Activated CD8-positive, alpha-beta memory T cell treated with anti-CD3 and anti-CD28 coated beads for 36 hours (primary cell): ENCODE data around the gene SYCE3. TPM values are rescaled to one million over a fixed set of nuclear protein-coding genes. Genes with fewer than 3 reads are reported as not detected.

ENCODE experiments used
- CTCF ChIA-PET: fragments of 350-600 bp; sonication (Branson Sonifier 250); formaldehyde crosslinking; loops from one replicate; lab custom pipeline; 2021; ENCODE audit warnings: antibody characterized with exemption; lab: Charles Lee
- POLR2A ChIA-PET: fragments of 350-600 bp; sonication (Branson Sonifier 250); formaldehyde crosslinking; loops from one replicate; lab custom pipeline; 2021; ENCODE audit warnings: antibody characterized with exemption; lab: Charles Lee
- total RNA-seq, 2 experiments: library from RNA; stranded (reverse); gene quantifications; one replicate each; pipeline ENCODE4 v1.2.3, GENCODE V29; 2021

The SYCE3 gene
- total RNA-seq, 2 experiments from 2014 or later, result not detected

GRCh38 chr22:50581031-50581949 lies 18.6 kb upstream of the SYCE3 start:
- CTCF ChIA-PET, result interaction anchor here (0.7 to 3.1 kb wide), 4 partner anchors 9 to 111 kb away, joined by 3 to 21 read pairs (median 3); partner anchors contain the start of gene SYCE3
- POLR2A ChIA-PET, result interaction anchor here (1.0 to 1.9 kb wide), 2 partner anchors 33 to 50 kb away, joined by 3 to 7 read pairs; no protein-coding TSS in a partner anchor

- CTCF ChIA-PET, result no interaction called here
- POLR2A ChIA-PET, result no interaction called here
These were observed 17.0 kb upstream of the SYCE3 start for GRCh38 chr22:50579752-50580151.

GRCh38 chr22:50578776-50579310 lies 16.1 kb upstream of the SYCE3 start:
- ChIA-PET CTCF (interaction anchor here (0.6 to 1.0 kb wide), 2 partner anchors 8 to 41 kb away, joined by 3 read pairs; no protein-coding TSS in a partner anchor), POLR2A (interaction anchor here (0.6 to 0.9 kb wide), 2 partner anchors 30 to 335 kb away, joined by 3 read pairs; no protein-coding TSS in a partner anchor)

GRCh38 chr22:50577987-50578775 lies 15.5 kb upstream of the SYCE3 start, which contains the start of gene CPT1B:
CPT1B (minus strand) TSS chr22:50578427; CDS start chr22:50577915, 512 bp downstream.
- ChIA-PET POLR2A (interaction anchor here (0.9 kb wide), 1 partner anchor 334 kb away, joined by 3 read pairs; no protein-coding TSS in a partner anchor), CTCF (interaction anchor here (0.6 to 1.6 kb wide), 4 partner anchors 9 to 80 kb away, joined by 3 to 8 read pairs (median 3); partner anchors contain the start of gene SYCE3)

- ChIA-PET POLR2A (no interaction called here), CTCF (interaction anchor here (0.9 to 1.6 kb wide), 2 partner anchors 15 to 79 kb away, joined by 3 to 8 read pairs; partner anchors contain the start of gene SYCE3)
These were observed 14.9 kb upstream of the SYCE3 start for GRCh38 chr22:50577697-50577986.

DNA sequence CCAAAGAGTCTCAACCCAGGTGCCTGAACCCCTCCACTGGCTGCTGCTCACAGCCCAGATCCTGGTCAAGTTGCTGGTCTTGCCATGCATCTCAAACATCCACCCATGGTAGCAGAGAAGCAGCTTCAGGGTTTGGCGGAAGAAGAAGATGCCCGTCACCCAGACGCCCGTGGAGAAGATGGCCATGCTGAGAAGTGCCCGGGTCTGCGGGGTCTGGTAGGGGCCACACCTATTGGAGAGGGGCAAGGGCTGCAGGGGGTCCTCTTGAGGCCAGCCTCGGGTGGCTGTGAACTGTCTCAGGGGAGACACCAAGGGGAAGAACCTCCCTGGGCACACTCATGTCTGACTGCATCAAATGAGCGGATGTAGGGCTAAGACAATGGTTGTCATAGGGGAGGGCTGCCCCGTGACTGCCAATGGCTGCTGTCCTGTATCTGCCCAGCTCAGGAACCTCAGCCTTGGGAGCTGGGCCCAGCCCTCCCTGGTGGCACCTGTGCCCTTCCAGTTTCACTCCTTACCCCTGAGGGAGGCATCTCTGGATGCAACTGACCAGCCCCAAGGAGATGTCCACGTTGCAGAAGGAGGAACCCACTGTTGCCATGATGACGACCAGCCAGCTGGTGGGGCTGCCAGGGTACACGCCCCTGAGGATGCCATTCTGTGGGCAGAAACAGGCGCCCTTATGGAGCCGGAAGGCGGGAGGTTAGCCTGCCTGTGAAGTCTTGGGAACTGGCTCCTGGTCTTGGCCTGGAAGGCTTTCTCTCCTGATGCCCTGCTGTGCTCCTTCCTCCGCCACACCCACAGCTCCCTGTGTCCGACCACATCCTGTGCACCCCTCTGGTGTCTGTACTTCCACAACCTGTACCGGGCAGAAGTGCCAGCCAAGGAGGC lies 14.3 kb upstream of the SYCE3 start:
- CTCF ChIA-PET, result interaction anchor here (1.6 kb wide), 1 partner anchor 14 kb away, joined by 8 read pairs; the partner anchor contains the start of gene SYCE3
- POLR2A ChIA-PET, result interaction anchor here (0.9 kb wide), 1 partner anchor 14 kb away, joined by 3 read pairs; the partner anchor contains the start of gene SYCE3

DNA sequence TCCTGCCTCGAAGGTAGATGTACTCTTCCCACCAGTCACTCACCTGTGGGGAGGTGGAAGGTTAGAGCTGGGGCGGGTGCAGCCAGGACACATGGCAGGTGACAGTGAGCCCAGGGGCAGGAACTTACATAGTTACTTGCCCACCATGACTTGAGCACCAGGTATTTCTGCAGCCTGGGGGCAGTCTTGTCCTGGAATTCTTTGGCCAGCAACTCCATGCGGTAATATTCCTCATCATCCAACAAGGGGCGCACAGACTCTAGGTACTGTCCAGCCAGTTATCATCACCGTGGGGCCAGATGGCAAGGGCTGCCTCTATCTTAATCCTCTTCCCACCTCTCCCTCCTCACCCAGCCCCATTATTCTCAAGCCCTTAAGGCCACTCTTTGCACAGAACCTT lies 13.4 kb upstream of the SYCE3 start:
- POLR2A ChIA-PET, result interaction anchor here (0.9 kb wide), 1 partner anchor 13 kb away, joined by 3 read pairs; the partner anchor contains the start of gene SYCE3
- CTCF ChIA-PET, result interaction anchor here (1.4 to 1.6 kb wide), 2 partner anchors 12 to 13 kb away, joined by 3 to 8 read pairs; partner anchors contain the start of gene SYCE3

DNA sequence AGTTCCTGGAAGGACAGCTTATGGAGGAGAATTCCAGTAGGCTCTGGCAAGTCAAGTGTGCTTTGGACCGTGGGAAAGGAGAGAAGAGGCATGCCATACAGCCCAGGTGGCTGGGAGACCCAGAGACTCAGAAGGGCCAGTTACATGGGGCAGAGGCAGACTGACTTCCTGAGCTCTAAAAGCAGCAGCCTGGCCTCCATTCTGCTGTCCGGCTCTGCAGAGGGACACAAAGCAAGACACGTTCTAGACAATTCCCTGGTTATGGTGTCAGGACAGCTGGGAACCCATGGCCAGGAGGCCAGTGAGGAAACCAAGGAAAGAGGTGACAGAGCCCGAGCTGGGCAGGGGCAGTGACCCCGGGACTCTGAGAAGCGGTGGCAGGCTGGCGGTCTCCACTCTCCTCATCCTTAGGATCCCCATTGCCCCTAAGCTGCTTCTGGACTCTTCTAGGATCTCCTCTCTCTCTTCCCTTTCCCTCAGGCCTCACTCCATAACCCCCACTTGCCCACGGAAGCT lies 12.8 kb upstream of the SYCE3 start:
- ChIA-PET CTCF (interaction anchor here (1.0 to 1.4 kb wide), 2 partner anchors 11 to 12 kb away, joined by 3 read pairs; partner anchors contain the start of gene SYCE3), POLR2A (interaction anchor here (0.6 kb wide), 1 partner anchor 50 kb away, joined by 5 read pairs; the partner anchor contains the start of gene SCO2)

DNA sequence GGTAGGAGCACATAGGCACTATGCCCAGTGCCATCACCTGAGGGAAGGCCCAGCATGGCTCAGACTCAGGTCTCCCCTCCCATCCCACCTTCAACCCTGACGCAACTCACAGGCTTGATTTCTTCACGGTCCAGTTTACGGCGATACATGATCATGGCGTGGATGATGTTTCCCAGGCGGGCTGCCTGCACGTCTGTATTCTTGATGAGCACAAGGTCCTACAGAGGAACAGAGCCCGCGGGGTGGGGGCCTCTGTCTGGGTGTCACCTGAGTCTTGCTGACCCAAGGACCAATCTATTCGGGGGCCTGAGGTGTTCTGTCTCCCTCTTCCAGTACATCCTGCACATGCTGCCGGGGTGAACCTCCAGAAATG lies 11.7 kb upstream of the SYCE3 start:
- POLR2A ChIA-PET, result no interaction called here
- CTCF ChIA-PET, result interaction anchor here (0.8 to 1.2 kb wide), 2 partner anchors 11 to 47 kb away, joined by 3 read pairs; partner anchors contain the start of gene SYCE3

DNA sequence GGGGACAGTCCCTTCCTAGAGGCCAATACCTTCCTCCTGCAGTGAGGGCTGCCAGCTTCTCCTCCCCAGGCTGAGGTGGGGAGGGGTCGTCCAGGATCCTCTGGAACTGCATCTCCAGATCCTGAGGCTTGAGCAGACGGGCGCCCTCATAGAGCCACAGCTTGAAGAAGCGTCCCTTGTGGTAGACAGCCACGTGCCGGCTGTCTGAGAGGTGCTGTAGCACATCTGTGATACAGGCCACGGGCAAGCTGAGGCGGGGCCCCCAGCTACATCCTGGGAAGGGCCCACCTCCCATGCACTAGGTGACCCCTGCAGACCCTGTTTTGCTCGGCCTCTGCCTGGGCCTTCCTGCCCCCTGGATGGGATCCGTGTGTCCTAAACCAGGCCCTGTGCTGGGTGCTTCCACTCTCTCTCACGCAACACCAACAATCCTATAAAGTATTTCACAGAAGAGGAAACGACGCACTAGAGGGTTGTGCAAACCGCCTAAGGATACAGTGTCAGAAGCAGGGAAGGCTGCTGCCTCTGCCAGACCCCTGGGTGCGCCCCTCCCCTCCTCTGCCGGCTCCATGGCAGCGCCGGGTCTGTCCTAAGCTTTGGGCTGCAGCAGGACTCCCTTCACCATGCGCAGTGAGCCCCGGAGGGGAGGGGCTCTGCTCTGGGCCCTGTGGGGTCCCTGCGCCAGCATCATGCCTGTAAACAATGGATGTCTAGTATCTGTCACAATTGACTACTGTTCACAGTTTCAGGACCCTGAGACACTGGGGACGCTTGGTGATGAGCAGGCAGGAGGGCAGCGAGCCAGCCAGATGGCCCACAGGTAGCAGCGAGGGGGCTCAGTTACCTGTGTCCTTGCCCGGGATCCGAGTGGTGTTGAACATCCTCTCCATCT lies 11.0 kb upstream of the SYCE3 start:
- POLR2A ChIA-PET, result interaction anchor here (0.5 kb wide), 1 partner anchor 49 kb away, joined by 3 read pairs; no protein-coding TSS in a partner anchor

GRCh38 chr22:50572965-50573364 lies 10.2 kb upstream of the SYCE3 start:
- ChIA-PET POLR2A (interaction anchor here (1.0 kb wide), 1 partner anchor 49 kb away, joined by 10 read pairs; no protein-coding TSS in a partner anchor), CTCF (interaction anchor here (1.0 to 1.7 kb wide), 3 partner anchors 10 to 75 kb away, joined by 3 to 4 read pairs (median 3); partner anchors contain the start of gene SYCE3)

More for the DNA sequence above, 11.0 kb upstream of the SYCE3 start:
- CTCF ChIA-PET, result interaction anchor here (1.2 to 1.7 kb wide), 2 partner anchors 11 to 26 kb away, joined by 3 read pairs; partner anchors contain the start of gene SYCE3

GRCh38 chr22:50571264-50572175 lies 8.8 kb upstream of the SYCE3 start:
- CTCF ChIA-PET, result no interaction called here
- POLR2A ChIA-PET, result interaction anchor here (0.7 kb wide), 1 partner anchor 46 kb away, joined by 3 read pairs; the partner anchor contains the start of gene SCO2

GRCh38 chr22:50570861-50571260 lies 8.1 kb upstream of the SYCE3 start:
- POLR2A ChIA-PET, result interaction anchor here (0.7 kb wide), 1 partner anchor 46 kb away, joined by 3 read pairs; the partner anchor contains the start of gene SCO2
- CTCF ChIA-PET, result no interaction called here

DNA sequence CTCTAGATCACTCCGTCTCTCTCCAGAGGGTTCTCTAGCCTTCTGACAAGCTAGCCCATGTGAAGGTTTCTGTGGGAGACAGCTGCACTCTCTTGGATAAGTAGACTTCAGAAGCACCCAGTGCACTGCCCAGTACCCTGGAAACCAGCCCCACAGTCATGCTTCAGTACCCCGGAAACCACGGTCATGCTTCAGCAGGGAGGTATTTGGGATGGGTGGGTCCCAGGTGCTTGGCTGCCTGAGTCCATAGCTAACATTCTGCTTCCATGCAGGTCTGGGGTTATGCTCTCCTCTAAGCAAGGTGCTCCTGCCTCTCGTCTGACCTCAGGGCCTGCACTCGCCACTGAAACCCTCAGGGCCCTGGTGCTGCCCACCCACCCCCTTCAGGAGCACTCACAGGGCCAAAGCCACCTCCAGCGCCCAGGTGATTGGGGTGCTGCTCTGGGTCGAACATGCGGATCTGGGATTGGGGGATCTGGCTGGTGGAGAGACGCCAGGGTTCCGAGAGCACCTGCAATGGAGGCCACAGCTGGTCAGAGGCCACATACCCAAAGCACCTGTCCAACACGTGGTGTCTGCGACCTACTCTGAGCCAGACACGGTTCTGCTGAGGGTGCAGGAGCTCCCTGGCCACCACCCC lies 7.3 kb upstream of the SYCE3 start:
- ChIA-PET POLR2A (interaction anchor here (1.0 kb wide), 1 partner anchor 30 kb away, joined by 3 read pairs; no protein-coding TSS in a partner anchor), CTCF (interaction anchor here (0.9 to 1.2 kb wide), 2 partner anchors 9 to 44 kb away, joined by 3 read pairs; partner anchors contain the start of gene SCO2)
